ENCODE data around the gene HDAC10.

DNA sequence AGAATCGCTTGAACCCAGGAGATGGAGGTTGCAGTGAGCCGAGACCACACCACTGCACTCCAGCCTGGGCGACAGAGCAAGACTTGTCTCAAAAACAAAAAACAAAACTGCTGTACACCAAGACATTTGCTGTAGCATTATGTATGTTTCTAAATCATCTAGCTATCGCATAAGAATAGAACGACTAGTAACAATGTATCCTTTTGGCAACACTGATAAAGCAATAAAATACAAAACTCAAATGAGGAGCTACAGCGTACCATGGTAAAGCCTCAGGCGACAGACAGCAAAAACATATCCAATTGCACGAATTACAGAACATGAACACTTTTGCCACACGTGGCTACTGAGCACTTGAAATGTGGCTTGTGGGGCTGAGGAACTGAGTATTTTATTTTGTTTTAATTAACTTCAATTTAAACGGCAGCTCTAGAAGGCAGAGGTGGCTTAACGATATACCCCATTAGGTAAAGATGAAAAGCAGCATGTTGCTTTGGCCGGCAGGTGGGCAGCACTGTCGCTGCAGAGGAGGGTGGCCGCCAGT is 8.6 kb downstream of the HDAC10 start:
- TF ChIP-seq, protein P1, sequence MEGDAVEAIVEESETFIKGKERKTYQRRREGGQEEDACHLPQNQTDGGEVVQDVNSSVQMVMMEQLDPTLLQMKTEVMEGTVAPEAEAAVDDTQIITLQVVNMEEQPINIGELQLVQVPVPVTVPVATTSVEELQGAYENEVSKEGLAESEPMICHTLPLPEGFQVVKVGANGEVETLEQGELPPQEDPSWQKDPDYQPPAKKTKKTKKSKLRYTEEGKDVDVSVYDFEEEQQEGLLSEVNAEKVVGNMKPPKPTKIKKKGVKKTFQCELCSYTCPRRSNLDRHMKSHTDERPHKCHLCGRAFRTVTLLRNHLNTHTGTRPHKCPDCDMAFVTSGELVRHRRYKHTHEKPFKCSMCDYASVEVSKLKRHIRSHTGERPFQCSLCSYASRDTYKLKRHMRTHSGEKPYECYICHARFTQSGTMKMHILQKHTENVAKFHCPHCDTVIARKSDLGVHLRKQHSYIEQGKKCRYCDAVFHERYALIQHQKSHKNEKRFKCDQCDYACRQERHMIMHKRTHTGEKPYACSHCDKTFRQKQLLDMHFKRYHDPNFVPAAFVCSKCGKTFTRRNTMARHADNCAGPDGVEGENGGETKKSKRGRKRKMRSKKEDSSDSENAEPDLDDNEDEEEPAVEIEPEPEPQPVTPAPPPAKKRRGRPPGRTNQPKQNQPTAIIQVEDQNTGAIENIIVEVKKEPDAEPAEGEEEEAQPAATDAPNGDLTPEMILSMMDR (IDR thresholded peaks at IDR 0.05), result no peak
- TF ChIP-seq POLR2AphosphoS5 (IDR thresholded peaks at IDR 0.05), result no peak
- TF ChIP-seq EP300 (IDR thresholded peaks at IDR 0.05), result no peak
